Fibroblast of villous mesenchyme (primary cell): ENCODE data around the gene S100P. TPM values are rescaled to one million over a fixed set of nuclear protein-coding genes. Genes with fewer than 3 reads are reported as not detected.

ENCODE experiments used
- DNase-seq: peaks from one replicate; pipeline ENCODE4 v3.0.0-alpha.2; 2010; ENCODE audit warnings: low read depth
- H3K4me3 ChIP-seq: 2 replicates; pipeline ENCODE4 v1.5.1; 2011; ENCODE audit warnings: low read depth, mild to moderate bottlenecking, low read length
- CTCF ChIP-seq: IDR thresholded peaks from 2 replicates; pipeline ENCODE4 v1.5.1; 2012; ENCODE audit warnings: low read depth, mild to moderate bottlenecking, low read length; ENCODE audit not compliant: insufficient read depth
- total RNA-seq: library from RNA; depleted of rRNA; stranded (reverse); fragments of >200 nt; gene quantifications from 2 replicates; pipeline ENCODE4 v1.2.3, GENCODE V29; 2012

Gene S100P
- total RNA-seq, 1 donor, result not detected

- H3K4me3 ChIP-seq, result peak within 1 kb of the TSS; percentile 88
- TF ChIP-seq CTCF, result no peak
- DNase-seq, result peak; percentile 99
Measured at GRCh38 chr4:6709230-6710114, 15.8 kb downstream of the S100P start, which contains the start of gene MRFAP1L1. TSS of gene MRFAP1L1 (minus strand) at chr4:6709865. CDS start at chr4:6709629, 236 bp downstream.

GRCh38 chr4:6710282-6710681 lies 16.6 kb downstream of the S100P start:
- peak overlapping the region; percentile 88 for H3K4me3 ChIP-seq
- no peak for DNase-seq
- no peak for TF ChIP-seq CTCF

GRCh38 chr4:6710996-6711395 lies 17.3 kb downstream of the S100P start:
- no peak overlapping the region for H3K4me3 ChIP-seq
- TF ChIP-seq CTCF, result no peak
- no peak for DNase-seq

GRCh38 chr4:6714954-6715353 lies 21.3 kb downstream of the S100P start:
- H3K4me3 ChIP-seq, result no peak overlapping the region
- TF ChIP-seq CTCF, result no peak
- DNase-seq, result no peak

- no peak for TF ChIP-seq CTCF
- H3K4me3 ChIP-seq, result peak overlapping the region; percentile 87
- DNase-seq, result no peak
Measured at GRCh38 chr4:6715704-6716017, 22.0 kb downstream of the S100P start.

- TF ChIP-seq CTCF, result no peak
- DNase-seq, result peak; percentile 91
Measured at GRCh38 chr4:6716018-6716911, 22.6 kb downstream of the S100P start, which contains the start of gene BLOC1S4. TSS of gene BLOC1S4 (plus strand) at chr4:6716174. CDS start at chr4:6716210, 36 bp downstream.

More at GRCh38 chr4:6716018-6716911, 22.6 kb downstream of the S100P start, which contains the start of gene BLOC1S4:
- peak within 1 kb of the TSS; percentile 87 for H3K4me3 ChIP-seq
